H1 (cell line): Measurements from ENCODE around the gene ITPK1. TPM values are rescaled to one million over a fixed set of nuclear protein-coding genes. Genes with fewer than 3 reads are reported as not detected.

ENCODE experiments used
- GTF2F1 ChIP-seq: IDR thresholded peaks from 2 replicates; pipeline ENCODE4 v1.6.1; 2012; ENCODE audit warnings: low read depth, low read length, improper control_type of control experiment, borderline replicate concordance
- HDAC2 ChIP-seq, 2 experiments: fragments of 300-600 bp in 1 of 2; sonication (generic) in 1 of 2; IDR thresholded peaks; 2 replicates each; pipeline ENCODE4 v1.6.1; 2011 to 2012; ENCODE audit warnings: low read depth in 2 of 2, low read length in 2 of 2, mild to moderate bottlenecking in 2 of 2, moderate library complexity in 2 of 2, borderline replicate concordance in 1 of 2, inconsistent platforms in 1 of 2
- polyA plus RNA-seq, 7 experiments: library from polyadenylated mRNA; depleted of rRNA in 3 of 7; stranded (reverse) in 5 of 7; unstranded in 2 of 7; fragments of >200 nt in 5 of 7; fragments of 200-250 nt in 2 of 7; gene quantifications; 1 replicate in 5 of 7; 2 replicates in 1 of 7; 4 replicates in 1 of 7; pipeline versions ENCODE4 v1.2.1 to v1.2.3, GENCODE V29; 2011 to 2013; ENCODE audit warnings: missing spikeins in 2 of 7, mixed read lengths in 2 of 7
- total RNA-seq: library from RNA; stranded (reverse); fragmentation: NEBNext Ultra II Directional; extraction: Animal tissue kit (Norgen Biotek cat#: 25700); gene quantifications from 2 replicates; pipeline ENCODE4 v1.2.1, GENCODE V29; 2021

The ITPK1 gene
- total and polyA plus RNA-seq, 2 of the 8 experiments (the other 6 are each of a cell fraction or from before 2014, with no cell fraction given), result 108 to 143 TPM

DNA sequence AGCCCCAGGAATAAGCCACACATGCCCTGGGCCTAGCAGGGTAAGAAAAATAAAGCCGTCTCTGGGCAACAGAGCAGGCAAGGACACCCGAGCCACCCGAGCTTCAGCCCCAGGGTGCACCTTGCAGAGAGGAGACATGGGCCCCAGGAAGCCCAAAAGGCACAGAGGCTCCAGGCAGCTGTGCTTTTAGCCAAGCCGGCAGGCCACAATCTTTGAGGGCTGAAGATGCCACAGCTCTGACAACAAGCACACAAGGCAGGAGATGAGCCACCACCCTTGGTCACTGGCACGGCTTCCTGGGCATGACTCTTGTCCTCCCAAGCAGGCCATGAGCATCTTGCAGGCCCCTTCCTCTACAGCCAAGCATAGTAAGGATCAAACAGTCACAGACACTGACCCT lies 86.3 kb downstream of the ITPK1 start (continued):
- TF ChIP-seq GTF2F1, result no peak
- no peak for TF ChIP-seq HDAC2 (IDR thresholded peaks at IDR 0.05; ENCODE audit: borderline replicate concordance in 1 of 2, low read depth in 2 of 2, low read length in 2 of 2)
